Ishikawa (cell line): ENCODE results near the gene ESR1.

ENCODE experiments used
- CEBPB ChIP-seq: IDR thresholded peaks from 2 replicates; pipeline ENCODE4 v1.6.1; 2012
- EGR1 ChIP-seq: IDR thresholded peaks from 2 replicates; pipeline ENCODE4 v1.6.1; 2012
- EP300 ChIP-seq: IDR thresholded peaks from 2 replicates; pipeline ENCODE4 v1.6.1; 2012; ENCODE audit warnings: borderline replicate concordance
- FOXM1 ChIP-seq: IDR thresholded peaks from 2 replicates; pipeline ENCODE4 v1.6.1; 2012; ENCODE audit warnings: low read depth, borderline replicate concordance
- MAX ChIP-seq: IDR thresholded peaks from 2 replicates; pipeline ENCODE4 v1.6.1; 2012
- NFIC ChIP-seq: IDR thresholded peaks from 2 replicates; pipeline ENCODE4 v1.6.1; 2012
- RAD21 ChIP-seq: IDR thresholded peaks from 2 replicates; pipeline ENCODE4 v1.6.1; 2012; ENCODE audit warnings: low read depth
- REST ChIP-seq: IDR thresholded peaks from 2 replicates; pipeline ENCODE4 v1.6.1; 2012; ENCODE audit warnings: low read depth, mild to moderate bottlenecking
- TAF1 ChIP-seq: IDR thresholded peaks from 2 replicates; pipeline ENCODE4 v1.6.1; 2012; ENCODE audit warnings: low read depth, mild to moderate bottlenecking
- TCF12 ChIP-seq: IDR thresholded peaks from 2 replicates; pipeline ENCODE4 v1.6.1; 2012; ENCODE audit warnings: low read depth
- TEAD4 ChIP-seq: IDR thresholded peaks from 2 replicates; pipeline ENCODE4 v1.6.1; 2012
- USF1 ChIP-seq: IDR thresholded peaks from 2 replicates; pipeline ENCODE4 v1.6.1; 2012
- YY1 ChIP-seq: IDR thresholded peaks from 2 replicates; pipeline ENCODE4 v1.6.1; 2012; ENCODE audit warnings: low read depth
- ZBTB7A ChIP-seq: IDR thresholded peaks from 2 replicates; pipeline ENCODE4 v1.6.1; 2012; ENCODE audit warnings: low read depth

GRCh38 chr6:151993364-151993763, 185.9 kb downstream of the ESR1 start:
- no peak for TF ChIP-seq REST
- no peak for TF ChIP-seq EP300
- no peak for TF ChIP-seq ZBTB7A
- no peak for TF ChIP-seq RAD21
- no peak for TF ChIP-seq EGR1
- TF ChIP-seq TAF1: no peak
- no peak for TF ChIP-seq FOXM1
- TF ChIP-seq YY1: no peak
- TF ChIP-seq TCF12: no peak
- TF ChIP-seq MAX: no peak
- no peak for TF ChIP-seq CEBPB
- no peak for TF ChIP-seq NFIC
- no peak for TF ChIP-seq TEAD4
- no peak for TF ChIP-seq USF1
